Effector memory CD4-positive, alpha-beta T cell (primary cell): ENCODE measurements around the gene OR10W1.

Experiments used
- DNase-seq, 3 donors: peaks; one replicate each; pipeline ENCODE4 v3.0.0-alpha.2; 2020
- H3K27ac ChIP-seq: 2 replicates; pipeline ENCODE4 v1.7.0; 2013; ENCODE audit warnings: mild to moderate bottlenecking, low read length, moderate library complexity; ENCODE audit not compliant: insufficient read depth, poor library complexity, severe bottlenecking
- H3K27me3 ChIP-seq: replicated peaks from 2 replicates; pipeline ENCODE4 v1.7.0; 2013; ENCODE audit warnings: mild to moderate bottlenecking, low read length; ENCODE audit not compliant: insufficient read depth, control insufficient read depth, poor library complexity, severe bottlenecking
- H3K36me3 ChIP-seq: 2 replicates; pipeline ENCODE4 v1.7.0; 2013; ENCODE audit warnings: mild to moderate bottlenecking, low read length, moderate library complexity; ENCODE audit not compliant: control insufficient read depth, insufficient read depth
- H3K4me1 ChIP-seq: 2 replicates; pipeline ENCODE4 v1.7.0; 2013; ENCODE audit warnings: low read length, mild to moderate bottlenecking; ENCODE audit not compliant: control insufficient read depth, insufficient read depth, poor library complexity, severe bottlenecking
- H3K4me3 ChIP-seq: 2 replicates; pipeline ENCODE4 v1.7.0; 2013; ENCODE audit warnings: low read length, low read depth, mild to moderate bottlenecking; ENCODE audit not compliant: insufficient read depth, poor library complexity, severe bottlenecking
- H3K9me3 ChIP-seq: 2 replicates; pipeline ENCODE4 v1.7.0; 2013; ENCODE audit warnings: mild to moderate bottlenecking, low read length, moderate library complexity; ENCODE audit not compliant: control insufficient read depth

The OR10W1 gene

GRCh38 chr11:58254936-58255335 lies 13.1 kb downstream of the OR10W1 start:
- Histone ChIP-seq H3K4me3 (no peak overlapping the region), H3K27me3 (no peaks in the 10 kb centered on the region), H3K36me3 (no peaks in the 10 kb centered on the region), H3K4me1 (no peaks in the 10 kb centered on the region), H3K27ac (no peak overlapping the region), H3K9me3 (no peaks in the 10 kb centered on the region)
- DNase-seq: no peak

DNA sequence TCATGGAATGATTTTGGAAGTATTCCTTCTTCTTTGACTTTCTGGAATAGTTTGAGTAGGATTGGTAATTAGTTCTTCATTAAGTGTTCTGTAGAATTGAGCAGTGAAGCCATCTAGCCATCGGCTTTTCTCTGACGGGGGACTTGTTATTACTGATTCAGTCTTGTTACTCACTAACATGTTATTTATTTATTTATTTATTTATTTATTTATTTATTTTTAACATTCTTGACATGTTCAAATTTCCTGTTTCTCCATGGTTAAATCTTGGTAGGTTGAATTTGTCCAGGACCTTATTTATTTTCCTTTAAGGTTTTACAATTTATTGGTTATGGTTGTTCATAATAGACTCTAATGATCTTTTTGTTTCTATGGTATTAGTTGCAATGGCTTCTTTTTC lies 24.1 kb downstream of the OR10W1 start:
- Histone ChIP-seq H3K4me1 (no peaks in the 10 kb centered on the region), H3K36me3 (no peaks in the 10 kb centered on the region), H3K4me3 (no peak overlapping the region), H3K27me3 (no peaks in the 10 kb centered on the region), H3K9me3 (no peaks in the 10 kb centered on the region), H3K27ac (no peak overlapping the region)
- DNase-seq: no peak

- Histone ChIP-seq H3K27ac (no peak overlapping the region), H3K9me3 (no peaks in the 10 kb centered on the region), H3K4me3 (no peak overlapping the region), H3K36me3 (no peaks in the 10 kb centered on the region), H3K27me3 (no peaks in the 10 kb centered on the region), H3K4me1 (no peaks in the 10 kb centered on the region)
- DNase-seq: no peak
These were observed 40.0 kb downstream of the OR10W1 start for GRCh38 chr11:58227956-58228615.

DNA sequence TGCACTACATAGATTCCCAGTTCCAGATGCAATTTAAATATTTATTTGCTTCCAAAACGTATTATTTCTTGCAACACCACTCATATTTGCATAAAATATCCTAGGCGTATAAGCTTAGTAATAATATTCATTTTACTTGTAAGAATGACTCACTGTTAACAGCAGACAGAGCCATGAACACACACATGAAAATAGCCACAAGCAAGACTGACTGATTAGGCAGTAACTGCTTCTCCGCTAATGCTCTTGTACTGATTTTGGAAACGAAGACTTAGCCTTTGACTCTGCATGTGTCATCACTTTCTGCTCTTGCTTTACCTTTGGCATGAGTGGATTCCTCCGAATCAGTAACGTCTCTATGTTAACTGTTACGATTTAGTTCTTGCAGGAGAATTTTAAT lies 45.3 kb downstream of the OR10W1 start:
- H3K27ac ChIP-seq: no peak overlapping the region
- H3K27me3 ChIP-seq: no peaks in the 10 kb centered on the region
- no peaks in the 10 kb centered on the region for H3K36me3 ChIP-seq
- no peaks in the 10 kb centered on the region for H3K9me3 ChIP-seq
- no peaks in the 10 kb centered on the region for H3K4me1 ChIP-seq
- no peak for DNase-seq
- no peak overlapping the region for H3K4me3 ChIP-seq
